Ovary (tissue), 1 donor: ENCODE data around the gene ZCWPW1.

Source experiments
- EP300 ChIP-seq: sonication (generic); formaldehyde crosslinking; IDR thresholded peaks from one replicate; pipeline ENCODE4 v1.6.1; 2017; ENCODE audit warnings: antibody characterized with exemption
- POLR2A ChIP-seq: fragments of 450-650 bp; IDR thresholded peaks from one replicate; pipeline ENCODE4 v1.6.1; 2017; ENCODE audit warnings: antibody characterized with exemption, mild to moderate bottlenecking, moderate library complexity

GRCh38 chr7:100407285-100408180, 21.0 kb downstream of the ZCWPW1 start:
- no peak for TF ChIP-seq EP300
- no peak for TF ChIP-seq POLR2A
